Osteoblast (primary cell): ENCODE measurements around the gene NPTXR. TPM values are rescaled to one million over a fixed set of nuclear protein-coding genes. Genes with fewer than 3 reads are reported as not detected.

Experiments
- DNase-seq: peaks from one replicate; pipeline ENCODE4 v3.0.0; 2011; ENCODE audit warnings: low spot score, mixed read lengths; ENCODE audit not compliant: insufficient read length; ENCODE audit errors: missing footprints
- H2AFZ ChIP-seq: 2 replicates; pipeline ENCODE4 v1.6.0; 2011; ENCODE audit warnings: mild to moderate bottlenecking, low read length
- H3K27ac ChIP-seq: 2 replicates; pipeline ENCODE4 v1.5.1; 2011; ENCODE audit warnings: mild to moderate bottlenecking, low read depth, low read length, moderate library complexity
- H3K27me3 ChIP-seq: 2 replicates; pipeline ENCODE4 v1.6.0; 2012; ENCODE audit warnings: mild to moderate bottlenecking, control low read depth, inconsistent platforms, low read length, moderate library complexity; ENCODE audit not compliant: insufficient read depth
- H3K36me3 ChIP-seq: 2 replicates; pipeline ENCODE4 v1.5.1; 2011; ENCODE audit warnings: mild to moderate bottlenecking, low read length, control low read depth, moderate library complexity; ENCODE audit not compliant: insufficient read depth
- H3K4me1 ChIP-seq: 2 replicates; pipeline ENCODE4 v1.5.1; 2011; ENCODE audit warnings: mild to moderate bottlenecking, low read length, control low read depth, moderate library complexity; ENCODE audit not compliant: insufficient read depth
- H3K4me2 ChIP-seq: 2 replicates; pipeline ENCODE4 v1.6.0; 2011; ENCODE audit warnings: mild to moderate bottlenecking, low read length; ENCODE audit not compliant: insufficient read depth
- H3K4me3 ChIP-seq: fragments of 200-600 bp; sonication (generic); 3 replicates; pipeline ENCODE4 v1.5.1; 2012; ENCODE audit warnings: mild to moderate bottlenecking, low read length, inconsistent platforms; ENCODE audit not compliant: insufficient read depth
- H3K79me2 ChIP-seq: 2 replicates; pipeline ENCODE4 v1.6.0; 2012; ENCODE audit warnings: mild to moderate bottlenecking, low read length, control low read depth, inconsistent platforms; ENCODE audit not compliant: insufficient read depth
- H3K9me3 ChIP-seq: 2 replicates; pipeline ENCODE4 v1.5.1; 2011; ENCODE audit warnings: low read depth, low read length, control low read depth
- H4K20me1 ChIP-seq: 2 replicates; pipeline ENCODE4 v1.6.0; 2012; ENCODE audit warnings: mild to moderate bottlenecking, low read length, control low read depth; ENCODE audit not compliant: insufficient read depth
- CTCF ChIP-seq: IDR thresholded peaks from 2 replicates; pipeline ENCODE4 v1.5.1; 2011; ENCODE audit warnings: mild to moderate bottlenecking, low read depth, low read length, moderate library complexity; ENCODE audit errors: extremely low read depth
- total RNA-seq: library from RNA; depleted of rRNA; stranded (reverse); fragments of >200 nt; gene quantifications from 2 replicates; pipeline ENCODE4 v1.2.3, GENCODE V29; 2012

The NPTXR gene
- total RNA-seq, 1 donor = 0.72 TPM

- peak overlapping the region; percentile 90 for H2AFZ ChIP-seq
- H3K9me3 ChIP-seq = no peaks in the 10 kb centered on the region
- peaks cover 10% of the 10 kb centered on the region for H4K20me1 ChIP-seq
- no peak for DNase-seq
- H3K4me3 ChIP-seq = no peak overlapping the region
- H3K27me3 ChIP-seq = no peaks in the 10 kb centered on the region
- TF ChIP-seq CTCF = no peak
- H3K4me1 ChIP-seq = peaks cover 44% of the 10 kb centered on the region
- H3K79me2 ChIP-seq = peaks cover 10% of the 10 kb centered on the region
- H3K36me3 ChIP-seq = peaks cover 15% of the 10 kb centered on the region
- H3K27ac ChIP-seq = peak overlapping the region; percentile 68
- H3K4me2 ChIP-seq = peak overlapping the region; percentile 67
Observed at GRCh38 chr22:38783095-38783615, 60.7 kb downstream of the NPTXR start.

GRCh38 chr22:38782402-38783094 is 61.3 kb downstream of the NPTXR start:
- Histone ChIP-seq H4K20me1 (peaks cover 10% of the 10 kb centered on the region), H3K27ac (peak overlapping the region; percentile 68)

GRCh38 chr22:38781033-38781432 is 62.8 kb downstream of the NPTXR start:
- TF ChIP-seq CTCF = no peak
- Histone ChIP-seq H3K36me3 (peaks cover 15% of the 10 kb centered on the region), H2AFZ (no peak overlapping the region), H3K4me2 (no peak overlapping the region), H3K79me2 (no peaks in the 10 kb centered on the region), H4K20me1 (peaks cover 13% of the 10 kb centered on the region), H3K4me1 (peaks cover 29% of the 10 kb centered on the region), H3K9me3 (no peaks in the 10 kb centered on the region), H3K27ac (no peak overlapping the region), H3K27me3 (no peaks in the 10 kb centered on the region), H3K4me3 (no peak overlapping the region)
- no peak for DNase-seq

More at GRCh38 chr22:38782402-38783094, 61.3 kb downstream of the NPTXR start:
- H3K4me2 ChIP-seq = peak overlapping the region; percentile 67
- peaks cover 8% of the 10 kb centered on the region for H3K79me2 ChIP-seq
- H2AFZ ChIP-seq = peak overlapping the region; percentile 90
- no peak for TF ChIP-seq CTCF
- peaks cover 15% of the 10 kb centered on the region for H3K36me3 ChIP-seq
- peak; percentile 96 for DNase-seq
- H3K4me3 ChIP-seq = peak overlapping the region; percentile 49
- peaks cover 38% of the 10 kb centered on the region for H3K4me1 ChIP-seq
- H3K9me3 ChIP-seq = no peaks in the 10 kb centered on the region
- no peaks in the 10 kb centered on the region for H3K27me3 ChIP-seq

GRCh38 chr22:38777087-38777671 is 66.6 kb downstream of the NPTXR start:
- H3K4me3 ChIP-seq = no peak overlapping the region
- H4K20me1 ChIP-seq = peaks cover 5% of the 10 kb centered on the region
- H2AFZ ChIP-seq = no peak overlapping the region
- no peak for TF ChIP-seq CTCF
- H3K9me3 ChIP-seq = no peaks in the 10 kb centered on the region
- H3K36me3 ChIP-seq = peaks cover 15% of the 10 kb centered on the region
- no peak for DNase-seq
- H3K4me2 ChIP-seq = no peak overlapping the region
- H3K27me3 ChIP-seq = no peaks in the 10 kb centered on the region
- no peaks in the 10 kb centered on the region for H3K79me2 ChIP-seq
- H3K4me1 ChIP-seq = peaks cover 9% of the 10 kb centered on the region
- no peak overlapping the region for H3K27ac ChIP-seq
